ENCODE data around the gene GARS1. TPM values are rescaled to one million over a fixed set of nuclear protein-coding genes. Genes with fewer than 3 reads are reported as not detected.

GARS1 gene
- total and polyA plus RNA-seq, 4 donors = 43.3 to 73.6 (median 67.8) TPM

GRCh38 chr7:30556840-30557239 is 37.8 kb upstream of the GARS1 start (continued):
- no peak for TF ChIP-seq NR2F2 (IDR thresholded peaks at IDR 0.05)
- no peak for TF ChIP-seq HNF4G (IDR thresholded peaks at IDR 0.05)

DNA sequence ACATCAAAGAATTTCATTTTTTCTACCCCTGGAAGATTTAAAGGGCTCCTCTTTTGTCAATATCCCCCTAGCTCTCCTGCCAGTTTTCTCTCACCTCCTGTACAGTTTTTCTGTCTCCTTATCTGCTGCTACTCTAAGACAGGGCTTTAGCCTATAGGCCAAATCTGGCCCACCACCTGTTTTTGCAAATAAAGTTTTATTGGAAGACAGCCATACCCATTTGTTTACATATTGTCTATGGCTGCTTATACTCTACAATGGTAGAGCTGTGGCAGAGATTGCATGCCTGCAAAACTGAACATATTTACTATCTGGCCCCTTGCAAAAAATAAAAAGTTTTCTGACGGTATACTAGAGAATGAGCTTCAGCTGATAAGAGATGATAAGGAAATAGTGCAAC is 37.4 kb upstream of the GARS1 start:
- H3K9ac ChIP-seq (ENCODE audit: low read depth in 1 of 2, low read length in 2 of 2) = no peak overlapping the region

DNA sequence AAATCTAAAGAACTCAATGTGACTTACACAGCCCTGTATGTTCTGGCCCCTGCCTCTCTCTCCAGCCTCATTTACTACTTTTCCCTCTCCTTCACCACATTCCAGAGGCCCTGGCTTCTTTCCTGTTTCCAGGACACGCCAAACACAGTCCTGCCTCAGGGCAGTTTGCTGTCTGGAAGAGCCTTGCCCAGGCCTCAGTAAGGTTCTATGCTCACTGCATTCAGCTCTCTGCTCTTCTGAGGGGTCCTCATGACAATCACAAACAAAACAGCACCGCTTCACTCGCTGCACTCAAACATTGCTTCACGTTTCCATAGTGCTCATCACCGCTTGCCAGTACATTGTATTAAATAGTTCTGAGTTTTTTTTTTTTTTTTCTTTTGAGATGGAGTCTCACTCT is 35.1 kb upstream of the GARS1 start:
- WGBS = 93% methylated on average over 5 of the region's 5 CpGs
- H3K9me3 ChIP-seq (ENCODE audit: control insufficient read depth in 4 of 4, low read length in 3 of 4) = no peaks in the 10 kb centered on the region
- H3K36me3 ChIP-seq (ENCODE audit: control insufficient read depth in 4 of 4, insufficient read depth in 3 of 4, low read depth in 1 of 4, low read length in 3 of 4) = peaks cover 2 to 8% (median 6%) of the 10 kb centered on the region in 4 donors
- no peaks in the 10 kb centered on the region for H3K4me1 ChIP-seq (ENCODE audit: control insufficient read depth in 4 of 4, insufficient read depth in 4 of 4, low read length in 3 of 4)
- H3K27ac ChIP-seq (ENCODE audit: low read depth in 1 of 2, low read length in 2 of 2) = no peak overlapping the region
- no peak overlapping the region for H3K9ac ChIP-seq (ENCODE audit: low read depth in 1 of 2, low read length in 2 of 2)
- H3K27me3 ChIP-seq (ENCODE audit: control insufficient read depth in 4 of 4, insufficient read depth in 4 of 4, low read length in 3 of 4) = no peaks in the 10 kb centered on the region
- DNase-seq (ENCODE audit: low spot score) = no peak
- H3K4me3 ChIP-seq (ENCODE audit: low read depth in 1 of 3, low read length in 3 of 3) = no peak overlapping the region
- no peak for TF ChIP-seq JUND (IDR thresholded peaks at IDR 0.05)
- TF ChIP-seq MAX (IDR thresholded peaks at IDR 0.05) = no peak
- no peak for TF ChIP-seq ATF3 (IDR thresholded peaks at IDR 0.05)
- no peak for TF ChIP-seq EGR1 (IDR thresholded peaks at IDR 0.05; ENCODE audit: low read depth in 2 of 2)
- no peak for TF ChIP-seq RXRA (IDR thresholded peaks at IDR 0.05)
- no peak for TF ChIP-seq HNF4A (conservative IDR thresholded peaks at IDR 0.05)
- TF ChIP-seq GABPA (IDR thresholded peaks at IDR 0.05 in 1 of 2, conservative IDR thresholded peaks at IDR 0.05 in 1 of 2) = no peak
- no peak for TF ChIP-seq HNF4G (IDR thresholded peaks at IDR 0.05)
- TF ChIP-seq, protein P1, sequence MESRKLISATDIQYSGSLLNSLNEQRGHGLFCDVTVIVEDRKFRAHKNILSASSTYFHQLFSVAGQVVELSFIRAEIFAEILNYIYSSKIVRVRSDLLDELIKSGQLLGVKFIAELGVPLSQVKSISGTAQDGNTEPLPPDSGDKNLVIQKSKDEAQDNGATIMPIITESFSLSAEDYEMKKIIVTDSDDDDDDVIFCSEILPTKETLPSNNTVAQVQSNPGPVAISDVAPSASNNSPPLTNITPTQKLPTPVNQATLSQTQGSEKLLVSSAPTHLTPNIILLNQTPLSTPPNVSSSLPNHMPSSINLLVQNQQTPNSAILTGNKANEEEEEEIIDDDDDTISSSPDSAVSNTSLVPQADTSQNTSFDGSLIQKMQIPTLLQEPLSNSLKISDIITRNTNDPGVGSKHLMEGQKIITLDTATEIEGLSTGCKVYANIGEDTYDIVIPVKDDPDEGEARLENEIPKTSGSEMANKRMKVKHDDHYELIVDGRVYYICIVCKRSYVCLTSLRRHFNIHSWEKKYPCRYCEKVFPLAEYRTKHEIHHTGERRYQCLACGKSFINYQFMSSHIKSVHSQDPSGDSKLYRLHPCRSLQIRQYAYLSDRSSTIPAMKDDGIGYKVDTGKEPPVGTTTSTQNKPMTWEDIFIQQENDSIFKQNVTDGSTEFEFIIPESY (IDR thresholded peaks at IDR 0.05) = no peak
- no peak for TF ChIP-seq FOXA2 (IDR thresholded peaks at IDR 0.05)
- no peak for TF ChIP-seq SP1 (IDR thresholded peaks at IDR 0.05)
- no peak for TF ChIP-seq NR2F2 (IDR thresholded peaks at IDR 0.05)
- no peak for TF ChIP-seq TAF1 (conservative IDR thresholded peaks at IDR 0.05)
- no peak for TF ChIP-seq RAD21 (IDR thresholded peaks at IDR 0.05)
- no peak for TF ChIP-seq YY1 (IDR thresholded peaks at IDR 0.05)
- TF ChIP-seq, protein P2, sequence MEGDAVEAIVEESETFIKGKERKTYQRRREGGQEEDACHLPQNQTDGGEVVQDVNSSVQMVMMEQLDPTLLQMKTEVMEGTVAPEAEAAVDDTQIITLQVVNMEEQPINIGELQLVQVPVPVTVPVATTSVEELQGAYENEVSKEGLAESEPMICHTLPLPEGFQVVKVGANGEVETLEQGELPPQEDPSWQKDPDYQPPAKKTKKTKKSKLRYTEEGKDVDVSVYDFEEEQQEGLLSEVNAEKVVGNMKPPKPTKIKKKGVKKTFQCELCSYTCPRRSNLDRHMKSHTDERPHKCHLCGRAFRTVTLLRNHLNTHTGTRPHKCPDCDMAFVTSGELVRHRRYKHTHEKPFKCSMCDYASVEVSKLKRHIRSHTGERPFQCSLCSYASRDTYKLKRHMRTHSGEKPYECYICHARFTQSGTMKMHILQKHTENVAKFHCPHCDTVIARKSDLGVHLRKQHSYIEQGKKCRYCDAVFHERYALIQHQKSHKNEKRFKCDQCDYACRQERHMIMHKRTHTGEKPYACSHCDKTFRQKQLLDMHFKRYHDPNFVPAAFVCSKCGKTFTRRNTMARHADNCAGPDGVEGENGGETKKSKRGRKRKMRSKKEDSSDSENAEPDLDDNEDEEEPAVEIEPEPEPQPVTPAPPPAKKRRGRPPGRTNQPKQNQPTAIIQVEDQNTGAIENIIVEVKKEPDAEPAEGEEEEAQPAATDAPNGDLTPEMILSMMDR (IDR thresholded peaks at IDR 0.05; ENCODE audit: low read depth, low read length, missing input control) = no peak
- no peak for TF ChIP-seq FOXA1 (IDR thresholded peaks at IDR 0.05)

More for the DNA sequence above, 37.4 kb upstream of the GARS1 start:
- DNase-seq (ENCODE audit: low spot score) = no peak
- Histone ChIP-seq H3K4me3 (ENCODE audit: low read depth in 1 of 3, low read length in 3 of 3) (no peak overlapping the region), H3K4me1 (ENCODE audit: control insufficient read depth in 4 of 4, insufficient read depth in 4 of 4, low read length in 3 of 4) (peaks cover 0 to 3% (median 0%) of the 10 kb centered on the region in 4 donors), H3K27ac (ENCODE audit: low read depth in 1 of 2, low read length in 2 of 2) (no peak overlapping the region), H3K9me3 (ENCODE audit: control insufficient read depth in 4 of 4, low read length in 3 of 4) (no peaks in the 10 kb centered on the region), H3K27me3 (ENCODE audit: control insufficient read depth in 4 of 4, insufficient read depth in 4 of 4, low read length in 3 of 4) (no peaks in the 10 kb centered on the region), H3K36me3 (ENCODE audit: control insufficient read depth in 4 of 4, insufficient read depth in 3 of 4, low read depth in 1 of 4, low read length in 3 of 4) (peaks cover 0 to 8% (median 2%) of the 10 kb centered on the region in 4 donors)
- TF ChIP-seq JUND (IDR thresholded peaks at IDR 0.05) (no peak), MAX (IDR thresholded peaks at IDR 0.05) (no peak), ATF3 (IDR thresholded peaks at IDR 0.05) (no peak), EGR1 (IDR thresholded peaks at IDR 0.05; ENCODE audit: low read depth in 2 of 2) (no peak), HNF4G (IDR thresholded peaks at IDR 0.05) (no peak), SP1 (IDR thresholded peaks at IDR 0.05) (no peak), NR2F2 (IDR thresholded peaks at IDR 0.05) (no peak), HNF4A (conservative IDR thresholded peaks at IDR 0.05) (no peak)
- TF ChIP-seq, protein P3, sequence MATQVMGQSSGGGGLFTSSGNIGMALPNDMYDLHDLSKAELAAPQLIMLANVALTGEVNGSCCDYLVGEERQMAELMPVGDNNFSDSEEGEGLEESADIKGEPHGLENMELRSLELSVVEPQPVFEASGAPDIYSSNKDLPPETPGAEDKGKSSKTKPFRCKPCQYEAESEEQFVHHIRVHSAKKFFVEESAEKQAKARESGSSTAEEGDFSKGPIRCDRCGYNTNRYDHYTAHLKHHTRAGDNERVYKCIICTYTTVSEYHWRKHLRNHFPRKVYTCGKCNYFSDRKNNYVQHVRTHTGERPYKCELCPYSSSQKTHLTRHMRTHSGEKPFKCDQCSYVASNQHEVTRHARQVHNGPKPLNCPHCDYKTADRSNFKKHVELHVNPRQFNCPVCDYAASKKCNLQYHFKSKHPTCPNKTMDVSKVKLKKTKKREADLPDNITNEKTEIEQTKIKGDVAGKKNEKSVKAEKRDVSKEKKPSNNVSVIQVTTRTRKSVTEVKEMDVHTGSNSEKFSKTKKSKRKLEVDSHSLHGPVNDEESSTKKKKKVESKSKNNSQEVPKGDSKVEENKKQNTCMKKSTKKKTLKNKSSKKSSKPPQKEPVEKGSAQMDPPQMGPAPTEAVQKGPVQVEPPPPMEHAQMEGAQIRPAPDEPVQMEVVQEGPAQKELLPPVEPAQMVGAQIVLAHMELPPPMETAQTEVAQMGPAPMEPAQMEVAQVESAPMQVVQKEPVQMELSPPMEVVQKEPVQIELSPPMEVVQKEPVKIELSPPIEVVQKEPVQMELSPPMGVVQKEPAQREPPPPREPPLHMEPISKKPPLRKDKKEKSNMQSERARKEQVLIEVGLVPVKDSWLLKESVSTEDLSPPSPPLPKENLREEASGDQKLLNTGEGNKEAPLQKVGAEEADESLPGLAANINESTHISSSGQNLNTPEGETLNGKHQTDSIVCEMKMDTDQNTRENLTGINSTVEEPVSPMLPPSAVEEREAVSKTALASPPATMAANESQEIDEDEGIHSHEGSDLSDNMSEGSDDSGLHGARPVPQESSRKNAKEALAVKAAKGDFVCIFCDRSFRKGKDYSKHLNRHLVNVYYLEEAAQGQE (IDR thresholded peaks at IDR 0.05) = no peak
- WGBS = 87% methylated on average over 1 of the region's 1 CpG
